Inflammatory macrophage treated with lipopolysaccharide for 4 hours (primary cell): Measurements from ENCODE around the gene ARHGEF9.

Experiments
- DNase-seq: peaks from one replicate; pipeline ENCODE4 v3.0.0-alpha.2; 2020

Gene ARHGEF9

GRCh38 chrX:63744850-63745394 lies 40.1 kb downstream of the ARHGEF9 start:
- no peak for DNase-seq

DNA sequence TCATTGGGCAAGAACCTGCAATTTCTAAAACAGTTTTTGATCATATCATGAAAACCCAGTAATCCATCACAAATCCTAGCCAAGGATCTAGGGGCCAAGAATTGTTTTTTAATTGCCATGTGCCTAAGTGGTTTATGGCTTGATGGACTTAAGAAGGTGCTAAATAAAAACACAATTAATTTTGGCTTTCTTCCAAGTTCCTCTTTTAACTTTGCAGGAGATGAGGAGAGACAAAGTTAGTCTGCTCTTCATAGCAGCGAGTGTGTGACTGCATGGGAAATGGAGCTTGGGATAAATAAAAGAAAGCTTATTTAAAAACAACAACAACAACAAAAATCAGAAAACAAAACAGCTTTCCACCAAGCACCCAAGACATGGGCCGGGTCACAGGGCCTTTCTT lies 41.4 kb downstream of the ARHGEF9 start:
- DNase-seq: peak; percentile 2

DNA sequence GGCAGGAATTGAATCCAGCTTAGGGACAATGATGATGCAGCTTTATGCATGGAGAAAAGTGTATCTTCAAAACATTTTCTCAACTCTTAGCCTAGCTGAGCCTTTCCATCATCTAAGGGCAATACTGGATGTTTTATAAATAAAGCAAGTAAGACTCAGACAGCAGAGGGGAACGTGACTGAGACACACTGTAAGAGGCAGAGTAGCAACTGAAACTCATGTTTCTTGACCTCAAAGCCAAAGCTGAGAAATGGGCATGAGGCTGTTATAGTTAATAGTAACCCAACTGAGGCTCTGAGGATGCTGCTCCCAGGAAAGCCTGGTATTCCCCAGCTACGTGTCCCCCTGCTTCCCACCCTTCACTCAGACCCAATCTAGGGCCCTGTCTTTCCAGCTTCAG lies 44.6 kb downstream of the ARHGEF9 start:
- no peak for DNase-seq

DNA sequence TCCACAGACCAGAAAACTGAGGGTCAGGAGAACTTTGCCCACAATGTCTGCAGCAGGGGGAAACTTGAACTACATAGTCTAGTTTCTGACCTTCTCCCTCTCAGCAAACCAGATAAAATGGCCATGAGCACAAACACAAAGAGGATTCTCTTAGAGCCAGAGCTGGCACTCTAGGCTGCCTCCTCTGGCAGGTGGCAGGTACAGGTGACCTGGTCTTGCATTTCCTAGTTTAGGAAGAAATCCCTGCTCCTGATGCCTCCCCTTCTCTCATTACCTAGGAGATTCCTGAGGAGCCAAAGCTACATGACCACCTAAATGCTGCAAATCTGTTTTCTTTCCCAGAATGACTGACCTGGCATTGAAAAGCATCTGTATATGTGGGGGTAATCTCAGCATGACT lies 45.1 kb downstream of the ARHGEF9 start:
- DNase-seq: no peak

DNA sequence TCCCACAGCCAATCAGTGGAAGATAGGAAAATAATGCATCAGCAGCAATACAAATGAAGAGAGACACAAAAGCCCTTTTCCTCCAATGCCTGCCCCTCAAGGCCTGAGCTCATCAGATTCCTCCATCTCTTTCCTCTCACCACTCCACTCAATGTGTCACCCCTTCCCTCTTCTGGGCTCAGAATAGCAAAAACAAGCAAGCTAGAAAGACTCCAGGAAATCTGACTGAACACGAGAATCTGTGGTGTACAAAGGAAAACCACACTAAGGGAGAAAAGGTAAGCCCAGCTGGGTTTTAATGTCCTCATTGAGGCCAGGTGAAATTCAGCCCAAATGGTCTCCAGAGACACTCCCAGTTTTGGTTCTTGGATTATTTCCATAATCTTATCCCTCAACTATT lies 46.3 kb downstream of the ARHGEF9 start:
- no peak for DNase-seq

DNA sequence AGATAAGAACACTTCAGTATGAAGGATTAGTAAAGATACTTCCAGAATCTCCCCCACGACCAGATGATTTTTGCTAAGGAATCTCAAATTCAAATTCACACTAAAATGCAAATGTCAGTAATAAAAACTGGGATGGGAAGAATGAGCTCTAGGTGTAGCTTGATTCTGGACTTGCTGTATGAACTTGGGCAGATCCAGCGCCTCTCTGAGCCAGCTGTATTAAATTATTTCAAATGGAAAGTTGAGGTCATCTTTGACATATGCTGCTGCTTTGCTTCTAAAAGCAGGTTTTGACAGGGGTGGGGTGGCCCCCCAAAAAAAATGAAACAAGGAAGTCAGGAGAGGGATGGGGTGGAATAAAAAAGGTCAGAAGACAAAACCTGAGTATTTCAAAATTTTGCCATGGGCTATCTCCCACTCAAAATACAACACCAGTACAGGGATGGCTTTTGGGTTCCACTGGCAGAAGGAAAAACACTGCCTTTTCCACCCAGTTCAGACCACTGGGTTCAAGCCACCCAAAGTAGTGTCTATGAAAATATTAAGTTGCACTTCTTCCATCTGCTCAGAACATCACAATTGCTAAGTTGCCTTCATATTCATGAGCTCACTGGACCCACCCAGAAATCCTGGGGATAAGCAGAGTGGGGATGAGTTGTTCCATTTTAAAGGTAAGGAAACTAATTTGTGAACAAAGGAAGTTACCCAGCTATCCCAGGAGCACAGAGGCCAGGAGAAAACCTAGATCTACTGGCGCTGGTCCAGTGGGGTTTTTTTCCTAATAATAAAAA lies 47.7 kb downstream of the ARHGEF9 start:
- no peak for DNase-seq

DNA sequence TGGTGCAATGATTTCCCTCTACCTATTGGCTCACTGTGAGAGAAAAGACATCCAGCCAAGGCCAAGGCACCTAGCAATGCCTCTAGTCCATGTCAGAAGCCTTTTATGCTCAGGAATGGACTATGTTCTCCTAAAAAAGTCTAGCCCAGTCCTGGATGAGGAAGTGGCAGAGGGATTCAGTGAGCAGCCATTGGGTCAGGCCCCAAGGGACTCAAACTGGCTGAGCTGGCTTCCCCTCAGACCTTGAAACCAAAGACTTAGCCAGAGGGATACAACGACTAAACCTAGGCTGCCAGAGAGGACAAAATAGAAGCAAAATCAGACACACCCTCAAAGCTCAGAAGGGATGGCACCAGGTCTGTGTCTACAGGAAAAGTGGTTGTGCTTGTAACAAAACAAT lies 49.1 kb downstream of the ARHGEF9 start:
- no peak for DNase-seq

- DNase-seq: no peak
These were observed 64.7 kb downstream of the ARHGEF9 start for GRCh38 chrX:63720293-63720692.

DNA sequence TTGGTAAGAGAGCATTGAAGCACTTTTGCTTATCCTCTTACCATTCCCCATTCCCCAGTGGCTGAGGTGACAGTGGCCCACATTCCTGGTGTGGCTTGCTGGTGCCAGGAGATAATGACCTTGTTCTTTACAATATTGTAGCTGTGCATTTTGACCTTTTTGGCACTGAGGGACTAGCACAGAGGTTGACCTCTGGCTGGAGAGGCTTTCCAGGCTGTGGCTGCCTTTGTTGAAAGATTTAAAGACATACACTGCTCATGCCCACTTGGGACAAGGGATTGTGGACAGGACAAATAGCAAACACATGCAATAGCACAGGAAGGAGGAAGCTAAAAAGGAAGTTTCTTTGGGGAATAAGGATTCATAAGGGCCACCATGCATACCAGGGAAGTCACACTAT lies 65.4 kb downstream of the ARHGEF9 start:
- no peak for DNase-seq

GRCh38 chrX:63718010-63718694 lies 66.9 kb downstream of the ARHGEF9 start:
- DNase-seq: no peak

DNA sequence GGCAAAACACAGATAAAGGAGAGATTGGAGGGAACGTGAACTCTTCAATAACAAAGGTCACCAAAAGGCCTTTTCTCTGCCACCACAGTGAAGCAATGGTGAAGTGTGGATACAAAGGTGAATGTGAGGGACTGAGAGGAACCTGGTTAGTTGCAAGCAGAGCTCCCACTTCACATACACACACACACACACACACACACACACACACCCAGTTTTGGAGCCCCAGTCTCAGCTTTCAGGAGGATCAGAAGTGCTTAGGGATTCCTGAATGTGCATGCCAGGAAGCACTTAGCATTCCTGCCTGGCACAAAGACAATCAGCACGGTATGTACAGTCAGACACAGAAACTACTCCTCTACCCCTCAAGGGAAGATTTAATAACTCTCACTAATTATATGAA lies 71.5 kb downstream of the ARHGEF9 start:
- DNase-seq: no peak

DNA sequence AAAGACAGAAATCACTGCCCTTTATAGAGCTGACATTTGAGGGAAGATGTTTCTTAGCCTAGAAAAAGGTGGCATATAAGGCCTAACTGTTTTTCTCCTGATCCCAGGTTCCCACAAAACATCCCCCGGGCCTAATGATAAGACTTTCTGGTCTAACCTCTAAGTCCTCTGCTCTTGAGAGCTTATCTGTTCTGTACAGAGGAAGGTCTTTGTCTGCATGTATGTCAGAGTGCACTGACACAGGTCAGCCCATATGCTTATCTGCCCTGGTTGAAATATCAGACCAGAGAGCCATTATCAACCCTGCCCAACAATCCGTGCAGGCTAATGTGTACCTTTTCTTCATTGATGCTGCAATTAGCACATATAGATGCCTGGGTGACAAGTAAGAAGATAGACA lies 76.2 kb downstream of the ARHGEF9 start:
- no peak for DNase-seq

DNA sequence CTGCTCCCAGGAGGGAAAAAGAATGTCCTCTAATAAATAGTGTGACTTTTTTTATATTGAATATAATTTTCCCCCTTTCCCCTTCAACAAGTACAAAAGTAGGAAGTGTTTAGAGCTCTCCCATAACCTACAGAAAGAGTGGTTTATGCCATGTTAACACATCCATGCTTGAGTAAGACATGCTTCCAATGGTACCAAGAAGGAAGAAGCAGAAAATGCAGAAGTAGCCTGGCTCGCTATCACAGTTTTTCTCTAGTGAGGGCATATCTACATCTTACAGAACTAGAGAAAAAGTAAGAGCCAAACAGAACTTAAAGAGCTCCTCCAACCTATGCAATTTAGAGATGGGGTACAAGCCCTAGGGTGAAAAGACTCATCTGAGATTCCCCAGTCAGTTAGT lies 82.5 kb downstream of the ARHGEF9 start:
- DNase-seq: peak; percentile 30

DNA sequence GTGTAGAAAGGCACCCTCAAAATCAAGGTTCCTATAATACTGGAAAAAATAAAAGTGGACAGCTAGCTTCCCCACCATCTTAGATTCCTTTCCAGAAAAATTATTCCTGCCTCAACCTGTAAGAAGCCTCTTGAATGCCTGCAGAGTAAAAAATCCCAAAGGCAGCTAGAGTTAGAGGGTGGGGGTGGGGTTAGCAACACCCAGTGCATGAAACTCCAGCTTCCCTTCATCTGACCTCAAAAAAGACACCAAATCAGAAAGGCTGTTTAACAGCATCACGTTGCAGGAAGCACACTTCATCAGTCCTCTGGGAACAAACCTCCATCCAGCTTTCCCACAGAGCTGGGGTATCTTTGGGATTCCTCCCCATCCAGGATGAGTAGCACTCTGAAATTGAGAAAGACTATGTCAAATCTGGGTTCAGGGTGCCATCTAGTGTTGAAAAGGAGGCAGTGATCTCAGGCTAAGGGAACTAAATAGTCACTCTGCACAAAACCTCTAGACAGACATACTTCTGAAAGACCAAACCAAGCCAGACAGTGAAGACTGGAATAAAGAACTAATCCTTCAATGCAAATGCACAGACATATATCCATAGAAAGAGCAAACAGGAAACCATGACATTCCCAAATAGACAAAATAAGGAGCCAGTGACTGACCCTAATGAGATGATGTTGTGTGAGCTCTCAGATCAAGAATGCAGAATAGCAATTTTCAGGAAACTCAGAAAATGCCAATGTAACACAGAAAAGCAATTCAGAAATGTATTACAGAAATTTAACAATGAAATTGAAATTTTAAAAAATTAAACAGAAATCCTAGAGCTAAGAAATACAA lies 97.9 kb downstream of the ARHGEF9 start:
- peak; percentile 31 for DNase-seq

- DNase-seq: no peak
These were observed 104.6 kb downstream of the ARHGEF9 start for GRCh38 chrX:63680423-63680822.

DNA sequence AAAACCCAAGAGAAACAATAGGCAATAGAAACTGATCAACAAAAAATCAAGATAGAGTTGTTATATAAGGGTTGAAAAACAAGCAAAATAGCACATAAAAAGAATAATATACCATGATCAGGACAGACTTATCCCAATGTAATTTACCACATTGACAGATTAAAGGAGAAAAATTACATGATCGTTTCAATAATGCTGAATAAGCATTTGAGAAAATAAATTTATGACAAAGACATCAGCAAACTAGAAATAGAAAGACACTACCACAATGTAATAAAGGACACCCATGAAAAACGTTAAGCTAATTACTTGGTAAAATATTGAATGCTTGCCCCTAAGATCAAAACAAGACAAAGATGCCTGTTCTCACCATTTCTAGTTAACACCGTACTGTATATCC lies 105.6 kb downstream of the ARHGEF9 start:
- no peak for DNase-seq

DNA sequence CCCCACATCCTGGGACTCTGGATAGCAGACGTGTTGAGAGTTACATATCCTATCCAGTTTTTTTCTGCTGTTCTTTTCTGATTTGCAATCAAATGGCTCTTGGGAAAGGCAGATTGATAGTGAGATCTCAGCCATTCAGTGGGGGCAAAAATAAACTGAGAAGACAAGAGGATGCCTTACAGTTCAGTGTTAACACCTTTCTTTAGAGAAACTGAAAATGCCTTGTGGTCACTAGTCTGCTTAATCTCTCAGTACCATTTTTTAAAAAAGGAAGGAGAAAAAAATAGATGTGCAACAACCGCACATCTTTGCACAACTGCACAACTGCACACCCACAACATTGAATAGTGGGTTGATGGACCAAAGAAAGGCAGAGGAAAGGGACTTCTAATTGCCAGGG lies 109.3 kb downstream of the ARHGEF9 start:
- no peak for DNase-seq

DNA sequence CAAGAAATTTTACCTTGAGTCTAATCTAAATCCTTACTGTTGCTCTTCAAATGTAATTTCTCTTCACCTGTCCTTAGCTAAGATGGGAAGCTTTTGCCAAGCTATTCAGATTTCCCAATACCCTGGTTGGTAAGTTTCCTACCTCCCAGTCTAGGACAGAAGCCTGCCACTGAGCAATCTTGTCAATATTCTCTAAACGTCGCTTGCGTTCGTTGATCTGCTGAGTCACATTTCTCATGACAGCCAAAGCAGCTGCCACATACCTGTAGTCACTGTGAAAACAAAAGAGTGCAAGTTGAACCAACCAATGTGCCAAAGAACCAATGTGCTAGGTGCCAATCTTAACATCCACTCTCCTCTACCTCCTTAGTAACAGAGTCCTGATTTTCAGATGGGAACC lies 111.1 kb downstream of the ARHGEF9 start:
- DNase-seq: no peak

- DNase-seq: no peak
These were observed 120.3 kb downstream of the ARHGEF9 start for GRCh38 chrX:63664741-63665140.

DNA sequence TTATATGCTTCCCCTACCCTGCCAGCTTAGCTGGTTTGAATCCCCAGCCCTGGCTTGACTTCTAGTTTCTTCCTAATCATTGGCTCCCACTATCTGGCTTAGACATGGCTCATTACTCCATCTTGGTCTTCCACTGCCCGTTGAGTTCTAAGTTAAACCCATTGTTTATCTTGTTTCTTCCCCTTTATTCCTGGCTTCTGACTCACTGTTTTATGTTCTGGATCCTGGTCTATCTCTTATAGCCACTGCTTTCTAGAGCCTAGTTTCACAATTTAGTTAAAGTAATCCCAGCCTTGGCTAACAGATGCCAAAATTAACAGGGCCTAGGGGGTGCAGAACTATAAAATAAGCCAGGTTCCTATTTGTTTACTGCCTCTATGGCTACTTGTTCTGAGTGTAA lies 120.9 kb downstream of the ARHGEF9 start:
- DNase-seq: no peak

GRCh38 chrX:63661676-63662075 lies 123.3 kb downstream of the ARHGEF9 start:
- DNase-seq: no peak

DNA sequence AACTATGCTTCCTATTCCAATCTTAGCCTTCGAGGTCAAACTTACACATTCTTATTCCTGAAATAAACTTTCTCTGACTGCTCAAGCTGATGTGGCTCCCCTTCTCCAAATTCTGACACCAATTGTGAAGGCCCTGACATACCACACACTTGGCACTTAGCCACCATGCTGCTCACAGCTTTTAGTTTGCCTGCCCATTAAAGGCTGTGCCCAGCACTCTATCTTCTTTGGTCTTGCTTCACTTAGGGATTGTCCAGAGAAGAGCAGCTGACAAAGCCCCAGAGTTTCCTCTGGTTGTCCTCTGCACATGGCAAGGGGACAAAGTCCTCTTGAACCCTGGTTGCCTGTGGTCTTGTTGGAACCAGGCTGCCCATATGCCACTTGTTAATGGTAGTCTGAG lies 126.1 kb downstream of the ARHGEF9 start:
- peak; percentile 1 for DNase-seq

DNA sequence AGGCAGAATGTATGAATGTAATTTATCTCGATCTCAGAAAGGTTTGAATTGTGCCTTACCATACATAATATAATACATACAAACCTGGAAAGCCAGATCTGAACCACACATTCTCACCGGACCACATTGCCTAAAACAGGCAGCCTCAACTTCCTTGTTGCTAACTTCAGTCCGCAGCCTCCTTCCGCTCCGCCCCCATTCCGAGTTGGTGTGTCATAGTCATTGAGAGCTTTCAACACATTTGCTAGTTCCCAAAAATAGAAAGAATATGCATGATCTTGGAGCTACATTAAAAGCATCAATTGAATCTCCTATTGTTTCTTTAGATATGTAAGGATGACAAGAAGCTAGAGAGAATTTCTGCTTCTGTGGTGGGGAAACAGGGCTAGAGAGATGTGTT lies 127.2 kb downstream of the ARHGEF9 start:
- DNase-seq: peak; percentile 79
